GM08714 (cell line): ENCODE results near the gene GPR68.
"Not testable (repeated sequence)": the region's sequence is repeated elsewhere in the genome, so short reads cannot be mapped to it uniquely, and the experiment has no call there.

ENCODE experiments used
- H3K4me3 ChIP-seq: fragments of 200-500 bp; sonication (Bioruptor generic); 2 replicates; pipeline ENCODE4 v1.5.1; 2014; ENCODE audit warnings: mild to moderate bottlenecking, low read length, inconsistent platforms
- ZNF274 ChIP-seq: IDR thresholded peaks from 2 replicates; pipeline ENCODE4 v1.6.1; 2012; ENCODE audit warnings: mild to moderate bottlenecking, low read depth, low read length

Gene GPR68

GRCh38 chr14:91219517-91220389 is 24.8 kb downstream of the GPR68 start:
- no peak overlapping the region for H3K4me3 ChIP-seq
- no peak for TF ChIP-seq ZNF274

DNA sequence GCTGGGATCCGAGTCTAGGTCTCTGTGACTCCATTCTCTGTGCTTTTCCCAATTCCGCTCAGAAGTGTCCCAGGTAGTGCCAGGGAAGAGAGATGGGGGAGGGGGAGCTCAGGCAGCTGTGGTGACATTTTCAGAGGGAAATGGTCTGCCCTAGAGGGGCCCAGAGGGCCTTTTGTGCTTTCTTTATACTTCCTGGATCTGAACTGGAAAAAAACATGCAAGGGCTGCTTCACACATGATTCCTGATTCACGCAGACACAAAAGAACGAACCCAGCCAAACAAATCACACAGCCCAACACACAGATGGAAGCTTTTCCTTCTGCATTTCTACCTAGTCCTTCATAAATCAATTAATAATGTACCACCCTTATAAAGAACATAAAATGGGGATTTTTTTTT is 26.5 kb downstream of the GPR68 start:
- no peak for TF ChIP-seq ZNF274
- no peak overlapping the region for H3K4me3 ChIP-seq

DNA sequence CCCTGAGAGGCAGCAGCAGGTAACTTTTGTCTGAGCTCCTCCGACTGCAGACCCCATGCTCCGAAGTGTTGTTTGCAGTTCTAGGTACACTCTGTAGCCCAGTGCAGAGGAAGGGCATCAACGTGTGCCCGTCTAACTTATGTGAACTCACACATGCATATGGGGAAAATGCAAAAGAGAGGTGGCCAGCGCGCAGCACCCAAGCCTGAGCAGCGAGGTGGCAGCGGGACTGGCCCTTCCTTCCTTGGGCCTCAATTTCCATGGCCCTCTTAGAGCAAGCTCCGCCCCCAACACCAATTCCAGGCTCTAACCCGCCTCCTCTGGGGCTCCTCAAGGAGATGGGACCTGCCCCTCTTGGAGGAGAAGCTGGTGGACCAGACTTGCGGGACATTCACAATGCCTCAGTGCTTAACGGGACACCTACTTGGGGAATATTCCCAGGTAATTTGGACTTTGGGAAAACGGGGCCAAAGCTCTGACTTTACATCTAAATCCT is 27.7 kb downstream of the GPR68 start:
- no peak overlapping the region for H3K4me3 ChIP-seq
- no peak for TF ChIP-seq ZNF274

GRCh38 chr14:91215381-91215780 is 29.1 kb downstream of the GPR68 start:
- TF ChIP-seq ZNF274 = no peak
- H3K4me3 ChIP-seq = no peak overlapping the region

DNA sequence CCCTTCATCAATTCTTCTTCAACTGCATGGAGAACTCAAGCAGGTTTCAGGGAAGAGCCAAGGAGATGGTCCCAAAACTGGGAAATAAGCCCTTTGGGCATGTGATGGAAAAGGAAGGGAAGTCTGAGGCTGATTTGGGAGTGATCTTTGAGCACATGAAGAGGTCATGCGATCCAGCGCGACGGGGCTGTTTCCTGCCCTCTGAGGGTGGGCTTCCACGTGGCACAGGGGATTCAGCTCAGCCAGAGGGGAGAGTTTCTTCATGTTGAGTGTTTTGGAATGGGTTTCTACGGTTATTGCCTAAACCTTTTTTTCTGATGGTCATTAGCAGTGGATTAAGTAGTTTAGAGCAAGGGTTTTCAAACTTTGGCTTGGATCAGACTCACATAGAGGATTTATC is 30.2 kb downstream of the GPR68 start:
- no peak for TF ChIP-seq ZNF274
- H3K4me3 ChIP-seq = no peak overlapping the region

DNA sequence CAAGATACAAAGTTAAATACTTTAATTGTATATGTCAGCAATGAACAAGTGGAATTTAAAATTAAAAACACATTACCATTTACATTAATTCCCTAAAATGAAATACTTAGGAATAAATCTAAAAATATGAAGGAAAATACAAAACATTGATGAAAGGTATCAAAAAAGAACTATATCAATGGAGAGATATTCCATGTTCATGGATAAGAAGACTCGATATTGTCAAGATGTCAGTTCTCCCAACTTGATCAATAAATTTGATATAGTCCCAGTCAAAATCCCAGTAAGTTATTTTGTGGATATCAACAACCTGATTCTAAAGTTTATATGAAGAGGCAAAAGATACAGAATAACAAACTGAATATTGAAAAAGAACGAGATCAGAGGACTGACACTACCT is 33.5 kb downstream of the GPR68 start:
- TF ChIP-seq ZNF274 = no peak
- H3K4me3 ChIP-seq = no peak overlapping the region

- no peak for TF ChIP-seq ZNF274
- H3K4me3 ChIP-seq = no peak overlapping the region
These were observed 37.5 kb downstream of the GPR68 start for GRCh38 chr14:91207008-91207407.

DNA sequence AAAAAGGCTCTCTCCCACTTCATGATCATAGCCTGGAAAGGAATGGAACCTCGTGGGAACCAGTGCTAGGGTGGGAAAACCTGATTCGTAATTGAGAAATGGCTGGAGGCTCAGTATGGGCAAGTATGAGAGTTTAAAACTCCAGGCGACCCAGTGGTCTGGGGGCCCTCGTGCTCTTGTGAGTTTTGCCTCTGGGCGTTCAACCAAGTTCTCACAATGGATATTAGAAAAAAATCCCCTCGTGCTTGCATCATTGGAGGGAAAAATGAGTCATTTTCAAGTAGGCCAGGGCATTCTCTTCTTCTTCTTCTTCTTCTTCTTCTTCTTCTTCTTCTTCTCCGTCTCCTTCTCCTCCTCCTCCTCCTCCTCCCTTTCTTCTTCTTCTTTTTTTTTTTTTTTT is 39.0 kb downstream of the GPR68 start:
- no peak overlapping the region for H3K4me3 ChIP-seq
- TF ChIP-seq ZNF274 = no peak

- H3K4me3 ChIP-seq = no peak overlapping the region
These were observed 39.8 kb downstream of the GPR68 start for GRCh38 chr14:91204657-91205056.

DNA sequence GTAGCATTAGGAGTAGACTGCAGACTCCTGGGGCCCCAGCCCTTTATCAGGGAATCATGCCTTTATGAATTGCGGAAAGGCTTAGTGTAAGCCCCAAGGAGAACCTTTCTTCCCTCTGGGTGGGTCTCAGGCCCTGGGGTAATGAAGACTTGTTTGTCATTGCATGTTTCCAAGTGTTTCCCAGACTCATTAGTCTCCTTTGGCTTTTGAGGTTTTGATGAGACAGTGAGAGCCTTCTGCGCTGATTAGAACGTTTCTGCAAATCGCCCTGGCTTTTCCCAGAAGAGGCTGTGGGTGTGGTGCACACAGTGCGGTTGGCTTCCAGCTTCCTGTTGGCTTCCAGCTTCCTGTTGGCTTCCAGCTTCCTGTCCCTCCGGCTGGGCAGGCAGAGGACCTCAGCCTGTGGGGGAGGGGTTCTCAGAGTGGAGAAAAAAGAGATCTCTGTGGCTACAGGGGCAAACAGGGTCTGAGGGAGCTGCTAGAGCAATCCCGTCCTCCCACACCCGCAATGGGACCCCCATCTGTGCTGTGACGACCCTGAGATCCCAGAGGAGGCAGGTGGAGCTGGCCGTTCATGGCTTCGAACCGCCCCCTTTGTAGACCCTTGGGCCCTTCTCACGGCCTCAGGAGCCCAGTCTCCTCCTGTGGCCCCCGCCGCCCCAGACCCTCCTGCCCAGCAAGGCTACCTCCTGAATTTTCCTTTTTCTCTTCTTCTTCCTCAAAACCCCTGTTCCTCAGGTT is 42.1 kb downstream of the GPR68 start:
- H3K4me3 ChIP-seq = no peak overlapping the region
- no peak for TF ChIP-seq ZNF274

More at GRCh38 chr14:91204657-91205056, 39.8 kb downstream of the GPR68 start:
- TF ChIP-seq ZNF274 = no peak

- H3K4me3 ChIP-seq = not testable (repeated sequence)
These were observed 43.7 kb downstream of the GPR68 start for GRCh38 chr14:91200802-91201201.

GRCh38 chr14:91197631-91198030 is 46.9 kb downstream of the GPR68 start:
- TF ChIP-seq ZNF274 = no peak

GRCh38 chr14:91195881-91196280 is 48.6 kb downstream of the GPR68 start:
- TF ChIP-seq ZNF274 = no peak
- H3K4me3 ChIP-seq = no peak overlapping the region

More at GRCh38 chr14:91197631-91198030, 46.9 kb downstream of the GPR68 start:
- no peak overlapping the region for H3K4me3 ChIP-seq

DNA sequence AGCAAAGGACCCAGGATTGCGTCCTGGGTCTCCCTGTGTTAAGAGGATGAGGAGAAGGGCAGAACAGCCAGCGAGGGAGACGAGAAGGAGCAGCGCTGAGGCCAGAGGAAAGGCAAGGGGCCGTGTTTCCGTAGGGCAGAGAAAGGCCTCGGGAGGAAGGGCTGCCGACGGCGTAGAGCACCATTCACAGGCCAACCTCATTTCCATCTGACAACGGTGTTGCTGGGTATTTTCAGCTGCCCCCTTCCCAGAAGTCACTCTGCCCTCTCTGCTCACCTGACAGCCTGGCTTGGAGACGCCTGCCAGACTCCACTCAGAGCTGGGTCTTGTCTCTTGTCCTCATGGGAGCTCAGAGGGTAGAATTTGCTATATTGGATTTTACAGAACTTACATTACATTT is 51.4 kb downstream of the GPR68 start:
- H3K4me3 ChIP-seq = no peak overlapping the region
- no peak for TF ChIP-seq ZNF274

DNA sequence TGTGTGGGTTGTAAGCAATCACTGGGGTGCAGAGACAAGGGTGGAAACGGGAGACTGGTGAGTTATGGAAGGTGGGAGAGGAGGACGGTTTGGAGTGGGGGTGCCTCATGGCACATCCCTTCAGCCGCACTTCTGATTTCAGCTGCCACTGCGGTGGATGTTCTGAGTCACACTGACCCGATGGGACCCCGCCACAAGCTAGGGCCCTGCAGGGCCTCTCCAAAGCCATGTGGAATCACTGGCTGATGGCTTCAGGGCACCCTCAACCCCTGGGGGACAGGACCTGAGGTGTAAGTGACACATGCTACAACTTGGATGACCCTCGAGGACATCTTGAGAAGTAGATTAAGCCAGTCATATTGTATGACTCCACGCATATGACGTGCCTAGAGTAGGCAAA is 53.7 kb downstream of the GPR68 start:
- no peak for TF ChIP-seq ZNF274
- H3K4me3 ChIP-seq = no peak overlapping the region
